Hematopoietic multipotent progenitor cell treated with erythropoietin and hydrocortisone succinate and interleukin-3 and kit ligand, for 4 days (in vitro differentiated cells): ENCODE measurements around the gene ID4.
"Not testable (repeated sequence)": the region's sequence is repeated elsewhere in the genome, so short reads cannot be mapped to it uniquely, and the experiment has no call there.

Experiments used
- DNase-seq: peaks from one replicate; pipeline ENCODE4 v3.0.0-alpha.2; 2015

Gene ID4

GRCh38 chr6:19834858-19835257 lies 2.3 kb upstream of the ID4 start:
- DNase-seq, result no peak

- DNase-seq, result no peak
These were observed 1.6 kb upstream of the ID4 start for GRCh38 chr6:19835605-19836004.

- peak; percentile 49 for DNase-seq
These were observed 606 bp downstream of the ID4 start for GRCh38 chr6:19837511-19838441.

GRCh38 chr6:19838442-19839236 lies 1.5 kb downstream of the ID4 start:
- peak; percentile 7 for DNase-seq

- DNase-seq, result no peak
These were observed 2.0 kb downstream of the ID4 start for GRCh38 chr6:19839237-19839546.

- no peak for DNase-seq
These were observed 2.6 kb downstream of the ID4 start for GRCh38 chr6:19839788-19840187.

GRCh38 chr6:19841181-19841580 lies 4.0 kb downstream of the ID4 start:
- no peak for DNase-seq

- DNase-seq, result no peak
These were observed 5.0 kb downstream of the ID4 start for GRCh38 chr6:19842030-19842615.

GRCh38 chr6:19844689-19845088 lies 7.5 kb downstream of the ID4 start:
- no peak for DNase-seq

GRCh38 chr6:19845266-19846041 lies 8.3 kb downstream of the ID4 start:
- no peak for DNase-seq

- DNase-seq, result no peak
These were observed 11.4 kb downstream of the ID4 start for GRCh38 chr6:19848465-19849029.

- no peak for DNase-seq
These were observed 12.0 kb downstream of the ID4 start for GRCh38 chr6:19849196-19849595.

GRCh38 chr6:19849755-19850154 lies 12.6 kb downstream of the ID4 start:
- DNase-seq, result no peak

GRCh38 chr6:19851241-19852089 lies 14.3 kb downstream of the ID4 start:
- peak; percentile 57 for DNase-seq

GRCh38 chr6:19852090-19852457 lies 14.9 kb downstream of the ID4 start:
- DNase-seq, result no peak

- no peak for DNase-seq
These were observed 15.8 kb downstream of the ID4 start for GRCh38 chr6:19852927-19853326.

GRCh38 chr6:19854421-19855015 lies 17.3 kb downstream of the ID4 start:
- not testable (repeated sequence) for DNase-seq

GRCh38 chr6:19855536-19855935 lies 18.4 kb downstream of the ID4 start:
- no peak for DNase-seq

GRCh38 chr6:19857139-19857538 lies 20.0 kb downstream of the ID4 start:
- DNase-seq, result no peak

- no peak for DNase-seq
These were observed 20.5 kb downstream of the ID4 start for GRCh38 chr6:19857703-19858102.

- no peak for DNase-seq
These were observed 23.2 kb downstream of the ID4 start for GRCh38 chr6:19860235-19860877.
